Adipocyte (in vitro differentiated cells): ENCODE data around the gene ARCN1.

Experiments used
- DNase-seq: peaks from one replicate; pipeline ENCODE4 v3.0.0-alpha.2; 2015; ENCODE audit warnings: low read depth
- H3K27me3 ChIP-seq: replicated peaks from 2 replicates; pipeline ENCODE4 v1.7.0; 2013; ENCODE audit warnings: mild to moderate bottlenecking, low read length, moderate library complexity; ENCODE audit not compliant: control insufficient read depth, insufficient read depth
- H3K36me3 ChIP-seq: 2 replicates; pipeline ENCODE4 v1.7.0; 2013; ENCODE audit warnings: low read length, mild to moderate bottlenecking, moderate library complexity; ENCODE audit not compliant: control insufficient read depth, insufficient read depth, severe bottlenecking
- H3K4me1 ChIP-seq: 2 replicates; pipeline ENCODE4 v1.7.0; 2013; ENCODE audit warnings: mild to moderate bottlenecking, low read length, moderate library complexity; ENCODE audit not compliant: control insufficient read depth, insufficient read depth
- H3K4me3 ChIP-seq: 2 replicates; pipeline ENCODE4 v1.7.0; 2013; ENCODE audit warnings: mild to moderate bottlenecking, low read length, moderate library complexity
- H3K9ac ChIP-seq: 2 replicates; pipeline ENCODE4 v1.7.0; 2013; ENCODE audit warnings: mild to moderate bottlenecking, low read length, moderate library complexity
- H3K9me3 ChIP-seq: 2 replicates; pipeline ENCODE4 v1.7.0; 2013; ENCODE audit warnings: mild to moderate bottlenecking, low read length, moderate library complexity; ENCODE audit not compliant: control insufficient read depth

Gene ARCN1

DNA sequence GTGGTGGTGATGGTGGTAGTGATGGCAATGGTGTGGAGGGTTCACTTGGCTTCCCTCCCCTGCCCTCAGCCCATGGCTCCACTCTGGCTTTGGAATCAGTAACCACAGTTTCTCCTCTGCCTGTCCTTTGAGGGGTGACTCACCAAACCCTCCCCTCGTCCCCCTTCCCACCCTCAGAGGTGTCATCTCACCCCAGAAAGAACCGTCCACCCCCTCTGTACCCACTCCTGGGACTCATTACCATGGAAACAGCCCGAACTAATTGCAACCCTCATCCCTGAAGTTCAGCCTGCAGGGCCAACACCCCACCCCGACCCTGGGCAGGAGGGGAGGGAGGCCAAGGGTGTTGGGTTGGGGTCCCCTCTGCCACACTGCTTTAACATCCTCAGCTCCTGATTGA, 61.8 kb downstream of the ARCN1 start:
- peak; percentile 14 for DNase-seq
- Histone ChIP-seq H3K36me3 (peaks cover 92% of the 10 kb centered on the region), H3K4me3 (no peak overlapping the region), H3K27me3 (no peaks in the 10 kb centered on the region), H3K9ac (peak overlapping the region; percentile 69), H3K4me1 (peaks cover 63% of the 10 kb centered on the region), H3K9me3 (no peaks in the 10 kb centered on the region)

DNA sequence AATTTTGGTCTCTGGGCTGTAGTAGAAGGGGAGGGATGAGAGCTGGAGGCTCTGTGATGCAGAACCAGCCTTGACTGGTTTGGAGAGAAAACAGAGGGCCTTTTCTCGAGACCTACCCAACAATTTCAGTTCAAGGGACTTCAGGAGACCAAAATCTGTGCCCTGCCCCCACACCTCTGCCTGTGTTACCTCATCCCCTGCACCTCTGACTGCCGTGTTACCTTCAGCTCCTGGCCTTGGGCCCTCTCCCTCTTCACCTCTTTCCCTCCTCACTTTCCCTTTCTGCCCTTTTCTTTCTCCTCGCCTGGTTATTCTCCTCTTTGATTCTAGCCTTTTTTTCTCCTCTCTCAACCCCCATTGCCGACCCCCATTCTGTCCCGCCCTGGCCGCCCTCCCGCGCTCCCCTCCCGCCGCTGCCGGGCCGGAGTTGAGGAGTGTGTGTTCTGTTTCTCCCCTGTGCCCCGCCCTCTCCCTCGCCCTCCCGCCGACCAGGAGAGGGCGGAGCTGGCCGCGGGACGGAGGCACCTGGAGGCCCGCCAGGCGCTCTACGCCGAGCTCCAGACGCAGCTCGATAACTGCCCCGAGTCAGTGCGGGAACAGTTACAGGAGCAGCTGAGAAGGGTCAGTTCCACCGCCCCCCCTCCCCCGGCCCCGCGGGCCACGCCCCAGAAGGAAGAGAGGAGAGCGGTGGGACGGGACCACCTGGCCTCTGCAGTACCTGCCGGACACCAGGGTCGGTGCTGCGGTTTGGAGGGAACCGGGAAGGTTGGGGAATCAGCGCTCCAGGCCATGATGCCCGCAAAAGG, 62.4 kb downstream of the ARCN1 start:
- H3K36me3 ChIP-seq = peaks cover 92% of the 10 kb centered on the region
- no peaks in the 10 kb centered on the region for H3K9me3 ChIP-seq
- H3K27me3 ChIP-seq = no peaks in the 10 kb centered on the region
- H3K9ac ChIP-seq = peak overlapping the region; percentile 69
- no peak overlapping the region for H3K4me3 ChIP-seq
- peaks cover 59% of the 10 kb centered on the region for H3K4me1 ChIP-seq
- DNase-seq = no peak

DNA sequence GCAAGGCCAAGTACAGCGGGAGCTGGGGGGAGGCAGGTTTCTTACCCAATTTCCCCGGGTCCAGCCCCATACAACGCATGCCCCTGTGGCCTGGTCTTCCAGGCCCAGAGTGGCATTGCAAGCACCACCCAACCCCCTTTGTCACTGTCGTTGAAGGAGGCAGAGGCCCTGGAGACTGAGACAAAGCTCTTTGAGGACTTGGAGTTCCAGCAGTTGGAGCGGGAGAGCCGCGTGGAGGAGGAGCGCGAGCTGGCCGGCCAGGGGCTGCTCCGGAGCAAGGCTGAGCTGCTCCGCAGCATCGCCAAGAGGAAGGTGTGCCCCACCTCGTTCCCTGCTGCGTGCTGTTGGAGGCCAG, 63.0 kb downstream of the ARCN1 start:
- no peaks in the 10 kb centered on the region for H3K9me3 ChIP-seq
- H3K36me3 ChIP-seq = peaks cover 92% of the 10 kb centered on the region
- no peak for DNase-seq
- H3K9ac ChIP-seq = peak overlapping the region; percentile 18
- peaks cover 55% of the 10 kb centered on the region for H3K4me1 ChIP-seq
- no peaks in the 10 kb centered on the region for H3K27me3 ChIP-seq
- H3K4me3 ChIP-seq = no peak overlapping the region

DNA sequence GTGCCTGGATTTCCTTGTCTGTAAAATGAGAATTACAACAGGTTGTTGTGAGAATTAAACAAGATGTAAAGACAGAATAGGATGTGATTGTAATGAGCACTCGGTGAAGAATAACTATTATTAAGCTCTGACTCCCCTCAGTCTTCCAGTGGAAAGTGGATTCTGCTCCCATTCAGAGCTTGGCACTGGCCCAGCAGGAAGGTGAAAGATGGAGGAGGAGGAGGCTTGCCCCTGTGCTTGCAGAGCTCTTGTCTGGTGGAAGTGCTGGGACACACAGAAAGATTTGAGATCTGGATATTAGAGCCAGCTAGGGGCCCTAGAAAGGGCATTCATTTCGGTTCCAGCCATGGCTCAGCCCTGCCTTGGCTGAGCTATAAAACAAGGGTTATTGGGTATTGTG, 63.4 kb downstream of the ARCN1 start:
- peaks cover 55% of the 10 kb centered on the region for H3K4me1 ChIP-seq
- H3K4me3 ChIP-seq = no peak overlapping the region
- peak overlapping the region; percentile 60 for H3K9ac ChIP-seq
- DNase-seq = no peak
- no peaks in the 10 kb centered on the region for H3K9me3 ChIP-seq
- no peaks in the 10 kb centered on the region for H3K27me3 ChIP-seq
- peaks cover 92% of the 10 kb centered on the region for H3K36me3 ChIP-seq

DNA sequence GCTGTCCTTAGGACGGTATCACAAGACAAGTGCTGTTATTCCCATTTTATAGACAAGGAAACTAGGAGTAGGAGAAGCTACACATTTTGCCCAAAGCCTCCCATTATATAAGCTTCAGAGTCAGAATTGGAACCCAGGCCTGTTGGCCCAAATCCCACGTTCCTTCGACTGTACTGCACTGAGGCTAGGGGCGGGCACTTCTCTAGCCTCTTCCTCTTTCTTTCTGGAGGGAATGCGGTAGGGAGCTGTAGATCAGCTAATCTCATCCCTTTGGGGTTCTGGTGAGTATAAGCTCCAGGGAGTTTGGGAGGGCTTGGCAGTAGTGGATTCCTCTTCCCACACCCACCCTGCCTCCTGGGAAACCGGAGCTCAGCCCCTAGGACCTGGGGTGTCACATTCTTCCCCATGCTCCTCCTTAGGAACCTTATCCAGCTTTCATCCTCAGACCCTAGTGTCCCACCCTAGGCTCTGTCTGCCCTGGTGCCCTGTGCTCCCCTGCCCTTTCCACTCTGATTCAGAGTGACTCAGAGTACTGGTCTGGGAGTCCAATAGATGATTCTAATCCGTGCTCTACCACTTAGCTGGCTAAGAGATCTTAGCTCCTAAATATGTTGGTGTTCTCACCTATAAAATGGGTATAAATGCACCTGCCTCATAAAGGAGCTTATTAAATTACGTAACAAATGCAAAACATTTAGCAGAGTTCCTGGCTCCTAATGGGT, 64.5 kb downstream of the ARCN1 start:
- Histone ChIP-seq H3K9ac (peak overlapping the region; percentile 60), H3K36me3 (peaks cover 92% of the 10 kb centered on the region), H3K4me1 (peaks cover 54% of the 10 kb centered on the region), H3K9me3 (no peaks in the 10 kb centered on the region), H3K4me3 (no peak overlapping the region), H3K27me3 (no peaks in the 10 kb centered on the region)
- no peak for DNase-seq

DNA sequence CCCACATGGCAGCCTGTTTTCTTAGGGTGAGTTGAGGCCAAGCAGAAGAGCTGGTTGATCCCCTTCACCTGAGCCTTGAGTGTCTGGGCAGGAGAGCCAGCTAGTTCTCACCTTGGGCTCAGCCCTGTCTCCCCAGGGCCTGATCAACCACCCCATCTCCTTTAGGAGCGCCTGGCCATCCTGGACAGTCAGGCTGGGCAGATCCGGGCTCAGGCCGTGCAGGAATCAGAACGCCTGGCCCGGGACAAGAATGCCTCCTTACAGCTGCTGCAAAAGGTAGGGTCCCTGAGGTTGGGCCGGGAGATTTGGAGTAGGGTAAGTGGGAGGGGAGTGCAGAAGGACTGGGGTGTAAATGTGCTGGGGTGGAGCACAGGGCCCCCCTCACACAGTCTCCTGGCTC, 66.5 kb downstream of the ARCN1 start:
- Histone ChIP-seq H3K27me3 (no peaks in the 10 kb centered on the region), H3K4me3 (no peak overlapping the region), H3K4me1 (peaks cover 52% of the 10 kb centered on the region), H3K36me3 (peaks cover 93% of the 10 kb centered on the region), H3K9me3 (no peaks in the 10 kb centered on the region), H3K9ac (no peak overlapping the region)
- no peak for DNase-seq

DNA sequence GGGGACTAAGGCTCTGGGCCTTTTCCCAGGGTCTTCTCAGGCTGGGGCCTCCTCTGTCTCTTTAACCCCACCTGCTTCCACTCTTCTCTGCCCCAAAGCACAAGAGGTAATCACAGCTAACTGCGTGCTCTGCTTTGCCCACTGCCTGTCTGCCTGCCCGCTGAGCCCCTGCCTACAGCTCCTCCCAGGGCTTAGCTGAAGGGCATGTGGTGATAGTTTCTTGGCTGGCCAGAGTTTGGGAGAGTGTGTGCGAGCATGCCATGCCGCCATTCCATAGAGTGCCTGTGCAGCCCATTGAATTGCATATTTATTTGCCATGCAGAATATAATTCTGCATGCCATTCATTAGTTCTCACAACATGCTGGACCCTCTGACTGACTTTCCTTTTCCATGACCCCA, 67.7 kb downstream of the ARCN1 start:
- H3K9ac ChIP-seq = no peak overlapping the region
- H3K4me3 ChIP-seq = no peak overlapping the region
- no peaks in the 10 kb centered on the region for H3K9me3 ChIP-seq
- H3K36me3 ChIP-seq = peaks cover 99% of the 10 kb centered on the region
- no peak for DNase-seq
- peaks cover 54% of the 10 kb centered on the region for H3K4me1 ChIP-seq
- H3K27me3 ChIP-seq = no peaks in the 10 kb centered on the region

DNA sequence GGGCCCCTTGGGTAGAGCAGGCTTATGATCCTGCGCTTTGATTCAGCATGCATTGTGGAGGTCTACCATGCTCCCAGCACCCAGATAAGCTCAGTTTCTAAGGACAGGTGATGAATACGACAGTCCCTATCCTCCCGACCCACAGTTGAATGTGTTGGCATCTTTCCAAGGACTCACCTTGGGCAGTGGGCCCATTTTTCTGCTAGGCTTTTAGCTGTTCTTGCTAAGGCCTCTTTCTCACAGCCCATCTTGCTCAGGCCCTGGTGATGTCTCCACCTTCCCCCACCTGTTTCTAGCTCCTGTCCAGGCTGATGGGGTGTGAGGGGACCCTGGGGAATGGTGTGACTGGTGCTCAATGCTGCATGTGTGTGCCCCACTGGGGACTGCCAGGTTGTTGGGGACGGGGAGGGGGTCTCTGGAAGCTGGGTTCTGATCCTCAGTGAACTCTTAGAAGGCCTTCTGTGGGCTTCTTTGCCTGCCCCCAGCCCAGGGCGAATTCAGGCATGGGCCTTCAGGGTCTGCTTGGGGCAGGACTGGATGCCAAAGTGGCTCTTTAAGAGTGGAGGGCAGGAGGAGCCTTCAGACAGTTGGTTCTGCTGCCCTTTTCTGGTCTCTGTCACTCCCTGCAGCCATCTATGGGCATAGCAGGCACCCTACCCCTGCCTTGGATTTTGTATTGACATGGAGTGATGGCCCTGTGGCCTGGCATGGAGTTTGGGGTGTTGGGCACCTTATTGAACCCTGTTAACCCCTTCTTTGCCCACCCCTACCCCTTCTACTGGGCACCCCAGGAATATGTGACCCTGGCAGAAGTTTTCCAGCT, 68.3 kb downstream of the ARCN1 start:
- H3K27me3 ChIP-seq = no peaks in the 10 kb centered on the region
- no peak overlapping the region for H3K4me3 ChIP-seq
- DNase-seq = no peak
- H3K4me1 ChIP-seq = peaks cover 54% of the 10 kb centered on the region
- H3K9me3 ChIP-seq = no peaks in the 10 kb centered on the region
- peaks cover 99% of the 10 kb centered on the region for H3K36me3 ChIP-seq
- H3K9ac ChIP-seq = peak overlapping the region; percentile 5

DNA sequence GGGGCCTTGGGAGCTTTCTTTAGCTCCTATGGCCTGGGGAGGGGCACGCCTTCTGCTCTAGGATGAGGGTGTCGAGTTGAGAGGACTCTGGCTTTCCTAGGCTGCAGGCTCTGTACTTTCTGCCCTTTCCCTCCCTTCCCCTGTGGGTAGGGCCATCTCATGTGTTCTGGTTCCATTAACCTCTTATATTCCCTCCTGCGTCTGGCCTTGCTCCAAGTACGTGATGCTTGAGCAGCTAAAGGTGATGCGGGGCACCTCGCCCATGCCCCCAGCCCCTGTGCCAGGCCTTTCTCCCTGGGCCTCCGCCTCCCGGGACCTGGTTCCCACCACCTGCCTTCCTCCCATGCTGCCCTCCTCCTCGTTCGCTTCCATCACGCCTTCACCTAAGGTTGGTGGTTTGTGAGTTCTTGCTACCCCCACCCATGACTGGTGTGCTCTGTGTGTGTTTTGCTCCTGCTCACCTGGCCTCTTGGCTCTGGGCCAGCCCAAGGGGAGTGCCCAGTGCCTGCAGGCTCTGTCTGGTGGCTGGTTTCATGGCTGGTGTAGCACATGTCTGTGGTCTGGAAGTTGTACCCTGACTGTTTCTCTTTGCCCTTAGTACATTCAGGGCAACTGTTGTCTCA, 69.3 kb downstream of the ARCN1 start:
- no peaks in the 10 kb centered on the region for H3K9me3 ChIP-seq
- peaks cover 96% of the 10 kb centered on the region for H3K36me3 ChIP-seq
- no peaks in the 10 kb centered on the region for H3K27me3 ChIP-seq
- H3K9ac ChIP-seq = no peak overlapping the region
- H3K4me1 ChIP-seq = peaks cover 52% of the 10 kb centered on the region
- no peak overlapping the region for H3K4me3 ChIP-seq
- no peak for DNase-seq

DNA sequence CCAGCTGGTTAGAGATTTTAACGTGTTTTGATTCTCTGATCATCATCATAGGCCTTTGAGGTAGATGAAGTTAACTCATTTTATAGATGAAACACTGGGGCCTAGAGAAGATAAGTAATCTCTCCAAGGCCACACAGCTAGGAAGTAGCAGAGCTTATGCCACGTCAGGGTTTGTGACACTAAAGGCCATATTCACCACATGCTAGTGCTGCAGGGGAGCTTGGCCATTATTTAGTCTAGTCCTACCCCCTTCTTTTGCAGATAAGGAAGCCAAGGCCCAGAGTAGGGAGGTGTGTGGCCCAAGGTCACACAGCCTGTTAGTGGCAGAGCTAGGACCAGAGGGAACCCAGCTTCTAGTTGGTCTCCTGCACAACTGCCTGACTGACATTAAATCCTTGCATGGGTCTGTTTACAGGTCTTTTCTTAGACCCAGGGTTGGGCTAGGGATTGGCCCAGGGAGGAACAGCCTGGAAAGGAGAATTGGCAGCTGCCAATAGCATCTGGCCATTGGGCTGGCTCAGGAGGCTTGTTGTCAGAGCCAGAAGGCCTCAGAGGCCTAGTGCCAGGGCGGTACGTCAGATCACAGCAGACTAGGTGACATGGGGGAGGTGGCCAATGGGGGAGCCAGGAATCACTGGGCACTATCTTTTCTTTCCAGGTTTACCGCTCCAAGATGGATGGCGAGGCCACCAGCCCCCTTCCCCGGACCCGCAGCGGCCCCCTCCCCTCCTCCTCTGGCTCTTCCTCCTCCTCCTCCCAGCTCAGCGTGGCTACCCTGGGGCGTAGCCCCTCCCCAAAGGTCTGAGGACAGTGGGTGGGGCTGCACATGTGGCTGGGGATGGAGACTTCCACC, 71.2 kb downstream of the ARCN1 start:
- peak overlapping the region; percentile 30 for H3K9ac ChIP-seq
- H3K9me3 ChIP-seq = no peaks in the 10 kb centered on the region
- H3K27me3 ChIP-seq = no peaks in the 10 kb centered on the region
- H3K4me3 ChIP-seq = no peak overlapping the region
- peaks cover 61% of the 10 kb centered on the region for H3K4me1 ChIP-seq
- H3K36me3 ChIP-seq = peaks cover 96% of the 10 kb centered on the region
- no peak for DNase-seq
